GM19238 (cell line): ENCODE measurements around the gene ACSM5.
"Not testable (repeated sequence)": the region's sequence is repeated elsewhere in the genome, so short reads cannot be mapped to it uniquely, and the experiment has no call there.

Experiments used
- DNase-seq: peaks from one replicate; pipeline ENCODE4 v3.0.0; 2011; ENCODE audit warnings: low spot score; ENCODE audit not compliant: insufficient read length

Gene ACSM5

DNA sequence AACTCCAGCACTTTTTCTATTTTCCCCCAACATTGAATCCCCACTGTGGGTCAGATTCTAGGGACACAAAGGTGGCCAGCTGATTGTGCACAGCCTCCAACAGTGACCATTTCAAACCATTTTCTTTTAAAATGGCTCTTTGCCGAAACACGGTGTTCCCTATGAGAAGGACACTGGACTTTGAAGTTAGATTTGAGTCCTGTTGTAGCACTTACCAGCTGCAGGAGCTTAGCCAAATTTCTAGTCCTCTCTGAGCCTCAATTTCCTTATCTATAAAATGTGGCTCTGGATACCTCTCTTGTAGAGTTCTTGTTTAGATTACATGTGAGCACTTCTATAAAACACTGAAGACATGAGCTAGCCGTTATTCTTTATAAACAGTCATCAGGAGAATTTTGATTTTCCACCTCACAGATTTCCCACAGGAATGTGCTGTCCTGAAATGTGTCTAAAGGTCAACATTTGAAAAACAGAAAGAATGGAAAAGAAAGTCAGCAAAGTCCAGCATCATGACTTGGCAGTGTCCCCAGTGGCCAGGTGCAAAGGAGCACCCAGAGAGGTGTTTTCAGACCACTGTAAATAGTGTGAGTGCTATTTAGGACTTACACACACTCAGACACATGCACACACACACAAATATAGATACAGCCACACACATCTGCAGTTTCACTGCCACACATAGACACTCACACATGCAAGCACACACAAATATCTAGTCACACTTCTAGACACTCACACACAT lies 37.5 kb downstream of the ACSM5 start:
- not testable (repeated sequence) for DNase-seq

DNA sequence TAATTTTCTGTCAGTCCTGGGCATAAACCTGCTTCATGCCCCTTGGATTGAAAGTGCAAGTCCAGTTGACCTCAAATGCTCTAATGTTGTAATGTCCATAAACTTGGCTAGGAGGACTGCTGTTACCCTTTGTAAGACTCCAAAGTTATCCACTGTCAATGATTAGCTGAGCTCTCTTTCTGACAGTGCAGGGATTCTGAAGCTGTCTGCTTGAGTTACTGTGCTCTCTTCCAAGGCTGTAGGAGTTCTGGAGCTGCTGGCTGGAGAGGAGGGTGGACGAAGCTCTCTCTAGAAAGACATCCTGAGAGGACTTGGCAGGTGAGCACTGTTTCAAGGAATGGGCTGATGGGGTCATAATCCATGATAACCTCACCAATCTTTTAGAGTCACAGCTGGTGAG lies 42.0 kb downstream of the ACSM5 start, which contains the start of gene ACSM2A:
Gene ACSM2A, plus strand, starts transcription at position 158 of the 400 bp plus-strand sequence. CDS start 8,594 bp downstream, outside the sequence.
- not testable (repeated sequence) for DNase-seq

DNA sequence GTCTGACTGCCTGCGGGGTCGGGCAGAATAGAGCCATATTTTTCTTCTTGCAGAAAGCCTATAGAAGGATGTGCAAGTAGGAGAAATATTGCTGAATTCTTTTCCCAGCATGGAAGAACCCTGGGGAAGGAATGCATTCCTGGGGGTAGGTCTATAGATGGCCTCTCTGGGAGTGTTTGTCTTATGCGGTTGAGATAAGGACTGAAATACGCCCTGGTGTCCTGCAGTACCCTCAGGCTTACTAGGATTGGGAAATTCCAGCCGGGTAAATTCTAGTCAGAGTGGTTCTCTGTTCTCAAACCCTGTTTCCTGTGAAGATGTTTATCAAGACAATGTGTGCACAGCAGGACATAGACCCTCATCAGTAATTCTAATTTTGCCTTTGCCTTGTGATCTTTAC lies 44.3 kb downstream of the ACSM5 start:
- not testable (repeated sequence) for DNase-seq

DNA sequence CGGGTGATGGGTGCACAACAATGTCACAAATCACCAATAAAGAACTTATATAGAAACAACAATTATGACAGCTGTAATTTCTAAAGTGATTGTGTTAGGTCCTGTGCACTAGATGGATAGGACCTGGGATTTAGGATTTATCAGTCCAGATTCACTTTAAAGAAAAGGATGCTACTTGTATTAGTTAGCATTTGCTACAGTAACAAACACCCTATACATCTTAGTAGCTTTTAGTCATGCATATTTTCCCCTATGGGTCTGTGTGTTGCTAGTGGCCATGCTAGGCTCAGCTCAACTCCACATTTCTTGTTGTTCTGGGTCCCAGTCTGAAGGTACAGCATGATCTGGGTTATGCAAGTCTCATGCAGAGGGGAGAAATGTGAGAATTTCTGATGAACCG lies 49.9 kb downstream of the ACSM5 start:
- not testable (repeated sequence) for DNase-seq

DNA sequence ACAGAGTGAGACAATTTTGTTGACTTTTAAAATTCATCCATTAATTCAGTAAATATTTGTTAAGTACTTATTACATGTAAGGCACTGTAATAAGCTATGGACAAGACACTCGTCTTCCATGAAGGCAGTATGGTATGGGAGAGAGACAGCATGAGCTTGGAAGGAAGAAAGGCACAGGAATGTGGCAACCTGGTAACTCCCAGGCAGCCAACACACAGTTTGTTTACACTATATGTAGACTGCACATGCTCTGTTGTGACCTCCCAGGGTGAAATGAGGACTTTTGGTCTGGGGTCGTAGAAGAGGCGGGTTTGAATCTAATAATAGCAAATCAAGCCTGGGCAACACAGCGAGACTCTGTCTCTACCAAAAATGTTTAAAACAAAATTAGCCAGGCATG lies 51.0 kb downstream of the ACSM5 start:
- not testable (repeated sequence) for DNase-seq

DNA sequence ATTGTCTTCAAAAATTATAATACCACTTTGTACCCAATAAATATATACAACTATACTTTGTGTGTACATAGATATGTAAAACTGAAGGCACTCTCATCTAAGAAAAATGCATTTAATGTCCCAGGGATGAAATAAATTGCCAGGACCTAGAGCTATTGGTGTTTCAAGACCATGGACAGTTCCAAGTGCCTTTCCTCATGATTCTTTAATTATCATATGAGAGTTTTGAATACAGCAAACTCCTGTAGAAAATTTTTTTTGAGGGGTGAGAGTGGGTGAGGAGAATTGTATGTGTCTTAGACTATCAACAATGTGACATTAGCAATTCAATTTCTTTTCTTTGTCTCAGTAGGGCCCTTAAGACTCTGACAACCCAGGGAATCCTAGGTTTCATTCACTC lies 59.6 kb downstream of the ACSM5 start:
- not testable (repeated sequence) for DNase-seq

DNA sequence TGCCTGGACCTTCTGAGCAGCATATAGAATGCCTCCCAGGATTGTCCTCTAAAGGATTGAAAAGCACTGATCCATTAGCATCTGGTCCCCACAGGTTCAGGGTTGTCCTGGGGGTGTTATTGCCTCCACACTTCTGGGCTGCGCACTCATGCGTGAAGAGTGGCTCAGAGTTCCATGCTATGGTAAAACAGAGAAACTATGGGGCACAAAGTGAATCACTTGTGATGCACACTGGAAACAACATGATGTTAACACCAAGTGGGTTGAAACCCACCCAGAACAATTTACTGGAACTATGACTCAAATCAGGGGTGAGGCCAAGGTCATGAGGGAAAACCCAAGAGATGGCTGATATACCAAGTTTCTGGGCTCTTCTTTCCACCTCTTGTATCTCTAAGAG lies 60.6 kb downstream of the ACSM5 start:
- DNase-seq: not testable (repeated sequence)

DNA sequence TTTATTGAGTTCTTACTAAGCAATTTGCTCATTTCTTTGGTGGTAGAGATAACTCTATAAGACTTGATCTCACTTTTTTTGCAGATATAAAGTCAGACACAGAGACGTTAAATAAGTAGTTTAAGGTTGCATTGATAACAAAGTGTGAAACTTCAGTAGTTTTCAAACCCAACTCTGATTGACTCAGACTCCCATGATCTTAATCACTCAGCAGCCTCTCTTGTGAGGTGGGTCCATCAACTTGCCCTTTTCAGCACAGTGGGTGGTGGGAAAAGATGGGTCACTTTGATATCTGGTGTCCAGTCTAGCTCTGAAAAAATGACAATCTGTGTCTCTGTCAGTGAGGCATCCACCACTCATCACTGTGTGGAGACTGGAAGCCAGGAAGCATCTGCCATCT lies 61.4 kb downstream of the ACSM5 start:
- DNase-seq: not testable (repeated sequence)

DNA sequence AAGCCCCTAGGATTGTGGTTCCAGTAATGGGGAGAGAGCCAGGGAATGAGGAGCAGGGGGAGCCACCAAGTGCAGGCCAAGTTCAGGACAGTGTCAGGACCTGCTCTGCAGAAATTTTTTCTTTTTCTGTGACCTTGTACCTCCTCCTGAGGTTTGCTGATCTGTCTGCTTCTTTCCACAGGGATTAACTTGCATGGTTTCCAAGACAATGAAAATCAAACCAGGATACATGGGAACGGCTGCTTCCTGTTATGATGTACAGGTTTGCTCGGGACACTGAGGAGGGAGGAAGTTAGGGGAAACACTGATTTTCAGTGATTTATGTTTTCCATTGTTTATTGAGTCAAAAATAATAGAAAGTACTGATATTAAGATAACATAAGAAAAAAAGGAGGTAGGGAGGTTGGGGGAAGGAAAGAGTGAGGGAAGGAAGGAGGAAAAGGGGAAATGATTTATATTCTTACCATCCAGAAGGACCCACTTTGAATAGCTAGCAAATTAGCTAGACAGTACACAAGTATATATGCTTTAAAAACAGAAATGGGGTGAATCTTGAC lies 67.9 kb downstream of the ACSM5 start:
- DNase-seq: not testable (repeated sequence)

DNA sequence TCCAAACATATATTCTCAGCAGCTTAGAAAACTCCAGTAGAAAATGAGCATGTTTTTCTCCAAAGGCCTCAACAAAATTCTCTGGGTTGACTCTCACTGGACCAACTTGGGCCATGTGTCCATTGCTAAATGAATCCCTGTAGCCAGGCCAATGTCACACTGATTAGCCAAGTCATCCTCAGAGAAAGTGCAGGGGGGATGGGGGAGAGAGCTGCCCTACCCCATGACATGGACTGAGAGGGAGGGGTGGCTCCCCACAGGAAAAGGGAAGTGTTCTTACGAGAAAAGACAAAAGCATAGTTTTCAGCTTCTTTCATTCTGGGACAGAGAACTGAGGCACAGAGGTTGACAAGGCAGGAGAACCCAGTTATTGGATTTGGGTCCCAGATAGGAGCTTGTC lies 74.7 kb downstream of the ACSM5 start:
- DNase-seq: not testable (repeated sequence)

DNA sequence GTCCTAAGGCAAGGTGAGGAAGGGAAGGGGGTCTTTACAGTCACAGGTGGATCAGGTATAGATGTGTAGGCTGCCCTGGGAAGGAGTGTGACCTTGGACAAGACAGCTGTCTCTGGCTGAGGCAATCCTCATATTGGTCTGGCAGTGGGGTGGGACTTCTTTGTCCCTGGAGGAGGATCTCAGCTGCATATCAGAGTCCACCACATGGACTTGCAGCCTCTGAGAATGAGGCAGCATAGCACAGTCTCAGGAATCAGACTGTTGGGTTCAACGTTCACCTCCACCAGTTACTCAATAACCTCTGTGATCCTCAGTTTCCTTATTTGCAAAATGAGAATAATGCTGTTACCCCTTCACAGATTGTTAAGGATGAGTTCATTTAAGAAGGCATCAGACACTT lies 75.4 kb downstream of the ACSM5 start:
- no peak for DNase-seq

DNA sequence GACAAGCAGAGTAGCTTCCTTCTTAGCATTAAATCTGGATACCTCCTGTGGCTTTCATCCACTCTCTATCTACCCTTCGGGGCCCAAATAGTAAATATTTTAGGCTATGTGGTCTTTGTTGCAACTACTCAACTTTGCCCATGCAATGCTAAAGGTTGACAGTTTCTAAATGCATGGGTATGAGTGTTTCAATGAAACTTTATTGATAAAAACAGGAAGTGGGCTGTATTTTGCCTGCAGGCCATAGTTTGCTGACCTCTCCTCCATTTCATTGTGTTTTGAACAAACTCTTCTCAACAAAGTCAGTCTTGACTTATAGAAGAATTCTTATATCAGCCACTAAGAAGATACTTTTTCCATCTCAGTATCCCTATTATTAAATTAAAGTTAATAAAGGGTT lies 76.1 kb downstream of the ACSM5 start:
- DNase-seq: no peak
